Heart right ventricle (tissue), 16 donors: ENCODE data around the gene CDT1. TPM values are rescaled to one million over a fixed set of nuclear protein-coding genes. Genes with fewer than 3 reads are reported as not detected.

ENCODE experiments used
- ATAC-seq, 8 donors: fragments of 200-7000 bp; cut with Tn5 transposase; one replicate each; pipeline ENCODE4 v1.9.1; 2020; ENCODE audit warnings: mild to moderate bottlenecking in 8 of 8, moderate library complexity in 8 of 8, moderate number of reproducible peaks in 1 of 8
- DNase-seq, 2 donors: peaks; one replicate each; pipeline ENCODE4 v3.0.0-alpha.2; 2020
- H3K27ac ChIP-seq, 10 donors: fragments of 200-600 bp; sonication (generic) in 2 of 10; one replicate each; pipeline versions ENCODE4 v1.5.0 to v1.8.0; 2020 to 2022; ENCODE audit warnings: mild to moderate bottlenecking in 3 of 10
- H3K27me3 ChIP-seq, 7 donors: fragments of 200-600 bp; one replicate each; pipeline ENCODE4 v1.8.0; 2021 to 2022; ENCODE audit warnings: mild to moderate bottlenecking in 2 of 7
- H3K36me3 ChIP-seq, 9 donors: fragments of 200-600 bp; sonication (generic) in 1 of 9; one replicate each; pipeline versions ENCODE4 v1.5.0 to v1.8.0; 2020 to 2022; ENCODE audit warnings: mild to moderate bottlenecking in 2 of 9
- H3K4me1 ChIP-seq, 9 donors: fragments of 200-600 bp; sonication (generic) in 1 of 9; one replicate each; pipeline versions ENCODE4 v1.5.0 to v1.8.0; 2020 to 2022; ENCODE audit warnings: mild to moderate bottlenecking in 4 of 9
- H3K4me3 ChIP-seq, 10 donors: fragments of 200-600 bp; sonication (generic) in 2 of 10; one replicate each; pipeline versions ENCODE4 v1.5.0 to v1.8.0; 2020 to 2022; ENCODE audit warnings: mild to moderate bottlenecking in 7 of 10, moderate library complexity in 2 of 10
- H3K9me3 ChIP-seq, 11 donors: fragments of 200-600 bp in 10 of 11; sonication (generic) in 2 of 11; one replicate each; pipeline versions ENCODE4 v1.5.0 to v1.8.0; 2013 to 2022; ENCODE audit warnings: mild to moderate bottlenecking in 2 of 11, control low read depth in 1 of 11, moderate library complexity in 1 of 11
- WGBS, 2 donors: extraction: QIAGEN DNeasy Blood & Tissue Kit; methylation state at CpG; one replicate each; pipeline ENCODE4 v1.1.7; 2013; ENCODE audit warnings: inconsistent platforms in 1 of 2; 5-methylcytosine and 5-hydroxymethylcytosine counted together
- intact Hi-C, 10 donors: fragments of 100-400 bp; cut with DNase I; formaldehyde crosslinking; loops; one replicate each; pipeline versions ENCODE4 v1.11.1 to v1.14.2; 2022
- polyA plus RNA-seq, 2 donors: library from polyadenylated mRNA; stranded (reverse); fragments of 200-250 nt; gene quantifications; one replicate each; pipeline ENCODE4 v1.2.3, GENCODE V29; 2013
- total RNA-seq, 10 donors: library from RNA; stranded (reverse); fragmentation: NEBNext Ultra II Directional in 3 of 10; extraction: Animal tissue kit (Norgen Biotek cat#: 25700) in 3 of 10; gene quantifications; one replicate each; pipeline versions ENCODE4 v1.2.1 to v1.2.4, GENCODE V29; 2021 to 2023
- TF ChIP-seq, protein P1 (sequence below), 9 donors: fragments of 200-600 bp; sonication (generic) in 2 of 9; IDR thresholded peaks; one replicate each; pipeline versions ENCODE4 v1.5.0 to v1.8.0; 2021 to 2022; ENCODE audit warnings: antibody characterized with exemption in 9 of 9, mild to moderate bottlenecking in 5 of 9, moderate library complexity in 1 of 9
- donor health status: Arrhythmogenic right ventricular cardiomyopathy.
- donor health status: ischemic (EF 13 %, LVEDD 7.1; RV severe dilation, severe dysfunction).
- donor health status: healthy with polysubstance abuse.
- donor health status: DM: no; HTN: yes; CAD: no.
- donor health status: DM: no; HTN: no; CAD: no.
- donor health status: ischemic (EF 25% LVEDD 6.9; RV normal size, moderate dysfunction).
- donor health status: ischemic (EF 25% LVEDD 5.7; RV mildly dilated, moderate dysfunction).
- donor health status: healthy.
- donor health status: DM: yes; HTN: yes; CAD: no.
- donor health status: Ischemic cardiomyopathy.
- donor health status: ischemic (EF 35%, LVEDD 5.7; RV mildly dilated, moderate dysfunction).
- donor health status: nonischemic (EF 11% LVEDD 7.7; RV severe dilation, severe dysfunction).
- donor health status: DM: yes; HTN: yes; CAD: no.
- donor health status: PGD.
- donor health status: ischemic (EF 29% LVEDD 5.4; RV normal size, mild dysfunction).
- donor health status: nonischemic (EF 23%, LVEDD 6.1; RV moderate dilation, normal function).

The CDT1 gene
- total and polyA plus RNA-seq, 12 donors = 0.15 to 2.6 (median 0.35) TPM

DNA sequence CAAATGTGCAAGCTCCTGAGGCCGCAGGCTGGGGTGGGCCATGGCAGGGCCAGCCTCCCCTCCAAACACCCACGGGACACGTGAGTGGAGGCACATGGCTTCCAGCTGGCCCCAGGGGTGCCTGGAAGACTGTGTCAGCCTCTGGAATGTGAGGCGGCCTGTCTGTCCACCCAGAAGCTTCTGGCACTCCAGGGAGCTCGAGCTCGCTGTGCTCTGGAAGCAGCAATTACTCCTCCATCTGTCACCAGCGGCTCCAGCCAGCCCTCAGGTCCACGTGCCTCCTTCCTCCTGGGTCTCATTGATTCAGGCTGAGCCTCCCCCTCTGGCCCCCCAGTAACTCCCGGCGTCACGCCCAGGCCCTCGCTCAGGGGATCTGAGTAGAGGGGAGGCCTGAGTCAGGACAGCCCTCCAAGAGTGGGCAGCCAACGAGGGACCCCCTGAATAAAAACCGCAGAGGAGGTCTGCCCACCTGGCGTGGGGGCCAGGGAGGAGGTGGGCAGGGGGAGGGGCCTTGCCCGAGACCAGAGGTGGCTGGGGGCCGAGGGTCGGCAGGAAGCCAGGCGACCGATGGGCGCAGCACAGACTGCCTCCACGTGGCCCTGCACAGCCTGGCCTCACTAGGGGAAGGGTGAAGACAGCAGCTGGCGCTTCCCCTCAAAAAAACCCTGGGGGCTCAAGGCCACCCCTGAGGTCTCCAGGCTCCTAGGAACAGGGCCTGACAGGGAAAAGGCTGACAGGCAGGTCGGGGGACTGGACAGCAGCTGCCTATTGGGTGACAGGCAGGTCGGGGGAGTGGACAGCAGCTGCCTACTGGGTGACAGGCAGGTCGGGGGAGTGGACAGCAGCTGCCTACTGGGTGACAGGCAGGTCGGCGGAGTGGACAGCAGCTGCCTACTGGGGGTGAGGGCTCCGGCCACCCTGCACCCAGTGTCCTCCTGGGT lies 30.4 kb upstream of the CDT1 start:
- intact Hi-C loops = no loop called here
- H3K9me3 ChIP-seq = no peaks in the 10 kb centered on the region
- peaks cover 0 to 6% (median 0%) of the 10 kb centered on the region in 9 donors for H3K36me3 ChIP-seq
- H3K4me1 ChIP-seq = peaks cover 29 to 75% (median 62%) of the 10 kb centered on the region in 9 donors
- no peaks in the 10 kb centered on the region for H3K27me3 ChIP-seq
- 39 to 46% methylated on average over 24 to 29 of the region's 29 CpGs for WGBS, 2 donors
- DNase-seq = peak; percentile 43 to 51
- peak overlapping the region in 7 of 10 donors; percentile 2 to 52 (median 25) for H3K27ac ChIP-seq
- no peak overlapping the region for H3K4me3 ChIP-seq
- TF ChIP-seq, protein P1, sequence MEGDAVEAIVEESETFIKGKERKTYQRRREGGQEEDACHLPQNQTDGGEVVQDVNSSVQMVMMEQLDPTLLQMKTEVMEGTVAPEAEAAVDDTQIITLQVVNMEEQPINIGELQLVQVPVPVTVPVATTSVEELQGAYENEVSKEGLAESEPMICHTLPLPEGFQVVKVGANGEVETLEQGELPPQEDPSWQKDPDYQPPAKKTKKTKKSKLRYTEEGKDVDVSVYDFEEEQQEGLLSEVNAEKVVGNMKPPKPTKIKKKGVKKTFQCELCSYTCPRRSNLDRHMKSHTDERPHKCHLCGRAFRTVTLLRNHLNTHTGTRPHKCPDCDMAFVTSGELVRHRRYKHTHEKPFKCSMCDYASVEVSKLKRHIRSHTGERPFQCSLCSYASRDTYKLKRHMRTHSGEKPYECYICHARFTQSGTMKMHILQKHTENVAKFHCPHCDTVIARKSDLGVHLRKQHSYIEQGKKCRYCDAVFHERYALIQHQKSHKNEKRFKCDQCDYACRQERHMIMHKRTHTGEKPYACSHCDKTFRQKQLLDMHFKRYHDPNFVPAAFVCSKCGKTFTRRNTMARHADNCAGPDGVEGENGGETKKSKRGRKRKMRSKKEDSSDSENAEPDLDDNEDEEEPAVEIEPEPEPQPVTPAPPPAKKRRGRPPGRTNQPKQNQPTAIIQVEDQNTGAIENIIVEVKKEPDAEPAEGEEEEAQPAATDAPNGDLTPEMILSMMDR (IDR thresholded peaks at IDR 0.05) = no peak
- peak; percentile 24 to 69 (median 40) for ATAC-seq

DNA sequence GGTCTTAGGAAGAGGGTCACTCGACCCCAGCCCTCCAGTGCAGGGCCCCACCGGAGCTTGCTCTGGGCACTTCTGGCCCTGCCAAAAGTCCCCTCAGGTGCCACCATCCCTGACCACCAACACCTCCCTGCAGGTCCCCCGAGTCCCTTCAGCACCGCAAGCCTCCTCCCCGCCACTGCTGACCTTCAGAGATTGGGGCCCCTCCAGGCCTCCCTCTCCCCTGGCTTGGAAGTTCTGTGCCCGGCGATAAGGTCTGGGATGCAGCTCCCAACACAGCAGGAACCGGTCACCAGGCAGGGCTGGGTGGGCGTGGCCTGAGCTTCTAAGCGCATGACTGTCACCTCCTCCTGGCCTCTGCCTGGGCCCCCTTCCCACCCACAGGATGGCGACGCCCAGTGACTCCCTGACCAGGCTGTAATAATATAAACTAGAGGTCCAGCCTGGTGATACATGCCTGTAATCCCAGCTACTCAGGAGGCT lies 29.7 kb upstream of the CDT1 start:
- ATAC-seq (peak; percentile 29 to 78 (median 66)), DNase-seq (peak; percentile 69 to 79)
- peak overlapping the region in 4 of 10 donors; percentile 13 to 52 (median 28) for H3K27ac ChIP-seq
- H3K27me3 ChIP-seq = no peaks in the 10 kb centered on the region
- WGBS, 2 donors = 42 to 61% methylated on average over 10 to 12 of the region's 12 CpGs
- intact Hi-C loops = no loop called here
- peaks cover 0 to 6% (median 0%) of the 10 kb centered on the region in 9 donors for H3K36me3 ChIP-seq
- TF ChIP-seq, protein P1 (IDR thresholded peaks at IDR 0.05) = no peak
- H3K4me3 ChIP-seq = no peak overlapping the region
- peaks cover 22 to 75% (median 57%) of the 10 kb centered on the region in 9 donors for H3K4me1 ChIP-seq
- no peaks in the 10 kb centered on the region for H3K9me3 ChIP-seq

DNA sequence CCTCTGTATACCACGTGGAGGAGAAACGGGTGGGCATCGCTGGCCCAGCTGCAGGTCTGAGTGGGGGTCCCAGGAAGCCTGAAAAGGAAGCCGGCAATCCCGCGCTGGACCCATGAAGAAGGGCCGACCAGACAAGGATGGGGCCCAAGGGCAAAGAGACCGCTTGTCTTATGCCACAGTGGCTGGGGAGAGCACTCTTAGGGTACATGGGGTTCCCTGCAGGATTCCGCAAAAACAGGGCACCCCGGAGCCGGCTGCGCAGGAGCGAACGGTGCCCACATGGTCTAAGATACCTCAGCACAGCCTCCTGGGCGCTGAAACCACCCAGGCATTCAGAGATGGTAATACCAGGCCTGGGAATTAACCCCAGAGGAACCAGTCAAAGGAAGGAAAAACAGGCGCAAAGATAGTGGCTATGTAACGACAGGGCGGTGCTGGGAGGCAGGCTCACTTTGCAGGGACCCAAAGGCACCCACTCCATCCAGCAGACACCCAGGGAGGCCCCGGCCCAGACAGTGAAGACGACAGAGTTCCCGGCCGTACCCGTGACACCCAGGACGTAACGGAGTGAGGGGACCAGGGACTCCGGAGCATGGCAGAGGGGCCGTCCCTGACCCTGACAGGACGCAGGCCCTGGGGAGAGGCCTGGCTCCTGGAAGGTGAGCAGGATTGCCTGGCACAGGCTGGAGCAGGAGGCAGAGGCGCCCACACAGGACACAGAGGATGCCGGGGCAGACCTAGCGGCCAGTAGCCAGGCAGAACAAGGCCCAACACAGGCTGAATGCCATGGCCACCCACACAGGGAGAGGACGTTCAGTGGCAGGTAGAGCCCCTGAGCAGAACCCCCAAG lies 28.8 kb upstream of the CDT1 start:
- peak overlapping the region in 3 of 10 donors; percentile 13 to 42 (median 15) for H3K27ac ChIP-seq
- H3K36me3 ChIP-seq = peaks cover 0 to 6% (median 0%) of the 10 kb centered on the region in 9 donors
- H3K9me3 ChIP-seq = no peaks in the 10 kb centered on the region
- peaks cover 19 to 75% (median 57%) of the 10 kb centered on the region in 9 donors for H3K4me1 ChIP-seq
- H3K4me3 ChIP-seq = no peak overlapping the region
- H3K27me3 ChIP-seq = peaks cover 0 to 5% (median 0%) of the 10 kb centered on the region in 7 donors
- DNase-seq (no peak), ATAC-seq (no peak)
- intact Hi-C loops = no loop called here
- TF ChIP-seq, protein P1 (IDR thresholded peaks at IDR 0.05) = no peak
- 94 to 97% methylated on average over 32 of the region's 32 CpGs for WGBS, 2 donors

DNA sequence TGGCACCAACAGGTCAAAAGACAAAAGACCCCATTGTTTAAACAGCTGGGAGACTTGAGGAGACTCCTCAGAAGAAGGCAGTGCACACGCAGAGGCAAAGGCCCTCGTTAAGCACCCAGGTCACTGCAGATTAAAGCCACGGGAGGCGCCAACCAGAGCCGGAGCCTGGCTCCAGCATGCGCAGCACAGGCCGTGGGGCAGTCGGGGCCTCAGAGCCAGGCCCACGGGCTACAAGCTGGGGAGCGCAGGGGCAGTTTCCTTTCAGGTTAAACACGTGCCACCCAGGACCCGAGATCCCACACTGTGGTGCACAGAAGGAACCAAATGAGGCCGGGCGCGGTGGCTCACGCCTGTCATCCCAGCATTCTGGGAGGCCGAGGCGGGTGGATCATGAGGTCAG lies 27.8 kb upstream of the CDT1 start:
- Histone ChIP-seq H3K27me3 (peaks cover 0 to 5% (median 0%) of the 10 kb centered on the region in 7 donors), H3K36me3 (peaks cover 0 to 6% (median 0%) of the 10 kb centered on the region in 9 donors), H3K4me3 (no peak overlapping the region), H3K9me3 (no peaks in the 10 kb centered on the region), H3K27ac (no peak overlapping the region), H3K4me1 (peaks cover 17 to 75% (median 57%) of the 10 kb centered on the region in 9 donors)
- DNase-seq = no peak
- whole genome bisulfite sequencing, 2 donors = 94% methylated on average over 18 of the region's 18 CpGs
- TF ChIP-seq, protein P1 (IDR thresholded peaks at IDR 0.05) = no peak
- no peak for ATAC-seq
- intact Hi-C loops = no loop called here
